Measurements from ENCODE around the gene SMOC2.

DNA sequence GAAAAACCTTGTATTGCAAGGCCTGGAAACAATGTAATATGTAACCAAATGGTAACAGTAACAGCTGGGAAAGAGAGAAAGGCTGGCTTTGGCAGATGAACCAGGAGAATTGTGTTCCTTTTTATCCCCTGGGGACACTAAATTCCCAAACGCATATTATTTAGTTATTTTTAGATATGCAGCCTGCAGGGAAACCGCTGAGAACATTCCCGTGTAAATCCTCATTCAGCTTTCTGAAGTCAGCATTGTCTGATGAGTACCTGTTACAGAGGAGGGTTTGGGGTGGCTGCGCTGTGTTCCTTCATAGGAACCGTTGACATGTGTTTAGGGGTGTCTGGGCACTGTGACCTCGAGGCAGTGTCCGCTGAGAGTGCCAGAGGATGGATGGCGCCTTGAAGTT, 101.3 kb downstream of the SMOC2 start:
- TF ChIP-seq EZH2 (IDR thresholded peaks at IDR 0.05), result no peak
- no peak for TF ChIP-seq POLR2AphosphoS5 (IDR thresholded peaks at IDR 0.05; ENCODE audit: borderline replicate concordance, low read depth, low read length)
- no peak for TF ChIP-seq FOXP2 (optimal IDR thresholded peaks at IDR 0.05; ENCODE audit: control extremely low read depth, extremely low read length, insufficient read depth)
